22Rv1 (cell line): Measurements from ENCODE around the gene ETV1.

Experiments used
- H3K27ac ChIP-seq: fragments of 450-650 bp; 2 replicates; pipeline ENCODE4 v1.5.1; 2017
- CTCF ChIP-seq: fragments of 450-650 bp; IDR thresholded peaks from 2 replicates; pipeline ENCODE4 v1.5.1; 2017; ENCODE audit warnings: mild to moderate bottlenecking
- ZFX ChIP-seq: fragments of 450-650 bp; IDR thresholded peaks from 2 replicates; pipeline ENCODE4 v1.6.1; 2017; ENCODE audit warnings: antibody characterized with exemption, borderline replicate concordance

The ETV1 gene

GRCh38 chr7:13987395-13987794, 2.1 kb downstream of the ETV1 start:
- no peak overlapping the region for H3K27ac ChIP-seq
- TF ChIP-seq ZFX (no peak), CTCF (no peak)

- H3K27ac ChIP-seq, result no peak overlapping the region
- TF ChIP-seq ZFX (no peak), CTCF (no peak)
These were observed 3.3 kb downstream of the ETV1 start for GRCh38 chr7:13986208-13986607.

GRCh38 chr7:13984831-13985685, 4.4 kb downstream of the ETV1 start:
- TF ChIP-seq ZFX, result no peak
- no peak for TF ChIP-seq CTCF
- H3K27ac ChIP-seq, result no peak overlapping the region

GRCh38 chr7:13984061-13984460, 5.4 kb downstream of the ETV1 start:
- no peak overlapping the region for H3K27ac ChIP-seq

GRCh38 chr7:13982940-13983677, 6.4 kb downstream of the ETV1 start:
- no peak for TF ChIP-seq CTCF
- TF ChIP-seq ZFX, result no peak

More at GRCh38 chr7:13984061-13984460, 5.4 kb downstream of the ETV1 start:
- no peak for TF ChIP-seq ZFX
- TF ChIP-seq CTCF, result no peak

GRCh38 chr7:13981070-13981469, 8.4 kb downstream of the ETV1 start:
- peak overlapping the region; percentile 69 for H3K27ac ChIP-seq
- TF ChIP-seq CTCF (no peak), ZFX (no peak)

More at GRCh38 chr7:13982940-13983677, 6.4 kb downstream of the ETV1 start:
- H3K27ac ChIP-seq, result no peak overlapping the region

- peak overlapping the region; percentile 69 for H3K27ac ChIP-seq
- TF ChIP-seq ZFX (no peak), CTCF (no peak)
These were observed 9.0 kb downstream of the ETV1 start for GRCh38 chr7:13980474-13980873.
